Nephron (organoid): ENCODE measurements around the gene CYP2C8.

Experiments
- H3K27ac Mint-ChIP-seq, 3 experiments: 2 replicates each; pipeline ENCODE4 v1.8.0; 2020; ENCODE audit warnings: mixed read lengths in 3 of 3, mild to moderate bottlenecking in 2 of 3, moderate library complexity in 1 of 3
- H3K27me3 Mint-ChIP-seq: 2 replicates; pipeline ENCODE4 v1.8.0; 2021; ENCODE audit warnings: low read depth, mild to moderate bottlenecking, moderate library complexity, mixed read lengths
- H3K36me3 Mint-ChIP-seq: 2 replicates; pipeline ENCODE4 v1.8.0; 2020; ENCODE audit warnings: low read depth, mixed read lengths
- H3K4me1 Mint-ChIP-seq: 2 replicates; pipeline ENCODE4 v1.8.0; 2020; ENCODE audit warnings: mixed read lengths
- H3K4me3 Mint-ChIP-seq, 3 experiments: 2 replicates each; pipeline ENCODE4 v1.8.0; 2020; ENCODE audit warnings: mild to moderate bottlenecking in 3 of 3, mixed read lengths in 3 of 3, moderate library complexity in 2 of 3
- H3K9me3 Mint-ChIP-seq: 2 replicates; pipeline ENCODE4 v1.8.0; 2020; ENCODE audit warnings: mixed read lengths
- TF ChIP-seq, protein P1 (sequence below), 3 experiments: fragments of 200-600 bp; sonication (generic); IDR thresholded peaks; one replicate each; pipeline ENCODE4 v1.5.0; 2021; ENCODE audit warnings: antibody characterized with exemption in 3 of 3; ENCODE audit not compliant: unreplicated experiment in 3 of 3

Gene CYP2C8

DNA sequence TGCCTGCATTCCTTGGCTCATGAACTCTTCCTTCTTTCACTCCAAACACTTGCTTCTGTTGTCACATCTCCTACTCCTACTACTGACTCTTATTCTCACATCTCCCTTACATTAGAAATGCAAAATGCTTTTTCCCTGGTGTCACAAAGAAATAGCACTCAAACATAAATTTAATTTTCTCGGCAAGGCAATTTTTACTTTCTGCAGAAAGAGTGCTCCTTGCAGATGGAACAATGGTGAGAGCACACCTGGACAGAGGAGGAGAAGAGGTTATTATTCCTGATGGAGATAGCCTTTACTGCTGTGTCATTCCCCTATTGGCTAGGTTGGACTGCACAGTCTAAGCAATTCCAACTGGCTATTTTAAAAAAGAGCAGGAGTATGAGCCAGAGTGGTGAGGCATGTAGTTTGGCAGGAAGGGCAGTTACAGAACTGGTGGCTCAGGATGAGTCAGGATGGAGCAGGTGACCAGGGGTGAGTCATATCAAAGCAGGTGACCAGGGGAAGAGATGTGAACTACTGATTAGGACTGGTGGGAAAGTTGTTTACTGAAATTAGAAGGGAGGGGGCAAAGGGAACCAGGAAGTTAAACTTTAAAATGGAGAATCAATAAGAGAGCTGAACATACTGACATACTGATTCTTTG is 77.9 kb downstream of the CYP2C8 start:
- H3K27ac Mint-ChIP-seq: no peak overlapping the region
- H3K4me3 Mint-ChIP-seq: no peak overlapping the region
- H3K4me1 Mint-ChIP-seq: no peaks in the 10 kb centered on the region
- no peaks in the 10 kb centered on the region for H3K27me3 Mint-ChIP-seq
- TF ChIP-seq, protein P1, sequence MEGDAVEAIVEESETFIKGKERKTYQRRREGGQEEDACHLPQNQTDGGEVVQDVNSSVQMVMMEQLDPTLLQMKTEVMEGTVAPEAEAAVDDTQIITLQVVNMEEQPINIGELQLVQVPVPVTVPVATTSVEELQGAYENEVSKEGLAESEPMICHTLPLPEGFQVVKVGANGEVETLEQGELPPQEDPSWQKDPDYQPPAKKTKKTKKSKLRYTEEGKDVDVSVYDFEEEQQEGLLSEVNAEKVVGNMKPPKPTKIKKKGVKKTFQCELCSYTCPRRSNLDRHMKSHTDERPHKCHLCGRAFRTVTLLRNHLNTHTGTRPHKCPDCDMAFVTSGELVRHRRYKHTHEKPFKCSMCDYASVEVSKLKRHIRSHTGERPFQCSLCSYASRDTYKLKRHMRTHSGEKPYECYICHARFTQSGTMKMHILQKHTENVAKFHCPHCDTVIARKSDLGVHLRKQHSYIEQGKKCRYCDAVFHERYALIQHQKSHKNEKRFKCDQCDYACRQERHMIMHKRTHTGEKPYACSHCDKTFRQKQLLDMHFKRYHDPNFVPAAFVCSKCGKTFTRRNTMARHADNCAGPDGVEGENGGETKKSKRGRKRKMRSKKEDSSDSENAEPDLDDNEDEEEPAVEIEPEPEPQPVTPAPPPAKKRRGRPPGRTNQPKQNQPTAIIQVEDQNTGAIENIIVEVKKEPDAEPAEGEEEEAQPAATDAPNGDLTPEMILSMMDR (IDR thresholded peaks at IDR 0.05; ENCODE audit: unreplicated experiment in 3 of 3): no peak
- peaks cover 14% of the 10 kb centered on the region for H3K9me3 Mint-ChIP-seq
- H3K36me3 Mint-ChIP-seq: no peaks in the 10 kb centered on the region

GRCh38 chr10:94989192-94989591 is 80.1 kb downstream of the CYP2C8 start:
- no peaks in the 10 kb centered on the region for H3K36me3 Mint-ChIP-seq
- H3K27ac Mint-ChIP-seq: no peak overlapping the region
- H3K4me3 Mint-ChIP-seq: no peak overlapping the region
- peaks cover 14% of the 10 kb centered on the region for H3K9me3 Mint-ChIP-seq
- TF ChIP-seq, protein P1 (IDR thresholded peaks at IDR 0.05; ENCODE audit: unreplicated experiment in 3 of 3): no peak
- no peaks in the 10 kb centered on the region for H3K27me3 Mint-ChIP-seq
- no peaks in the 10 kb centered on the region for H3K4me1 Mint-ChIP-seq
